PC-9 (cell line): ENCODE measurements around the gene SUPT3H.

ENCODE experiments used
- EZH2 ChIP-seq: fragments of 200-600 bp; sonication (generic); IDR thresholded peaks from 2 replicates; pipeline ENCODE4 v1.8.0; 2017; ENCODE audit warnings: antibody characterized with exemption, low read depth
- TF ChIP-seq, protein P1 (sequence below): fragments of 200-600 bp; sonication (generic); conservative IDR thresholded peaks from 2 replicates; pipeline ENCODE4 v1.6.1; 2017; ENCODE audit warnings: mixed run types, antibody characterized with exemption, mild to moderate bottlenecking, moderate library complexity

DNA sequence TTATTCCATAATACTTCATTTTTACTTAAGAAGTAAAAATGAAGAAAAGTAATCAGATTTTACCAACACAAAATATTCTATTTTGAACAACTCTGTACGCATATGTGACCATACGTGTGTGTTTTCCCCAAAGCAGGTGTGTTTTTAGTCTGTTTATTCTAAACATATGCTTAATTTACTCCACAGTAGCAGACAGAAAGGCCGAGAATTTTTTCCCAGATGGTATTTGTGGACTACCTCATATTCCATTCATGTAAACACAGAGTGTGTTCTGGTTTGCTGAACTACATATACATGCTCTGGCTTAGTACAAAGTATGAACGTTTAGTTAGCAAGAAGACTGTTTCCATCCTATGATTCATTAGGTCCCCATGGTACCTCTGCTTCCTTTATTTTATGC, 282.9 kb downstream of the SUPT3H start:
- TF ChIP-seq, protein P1, sequence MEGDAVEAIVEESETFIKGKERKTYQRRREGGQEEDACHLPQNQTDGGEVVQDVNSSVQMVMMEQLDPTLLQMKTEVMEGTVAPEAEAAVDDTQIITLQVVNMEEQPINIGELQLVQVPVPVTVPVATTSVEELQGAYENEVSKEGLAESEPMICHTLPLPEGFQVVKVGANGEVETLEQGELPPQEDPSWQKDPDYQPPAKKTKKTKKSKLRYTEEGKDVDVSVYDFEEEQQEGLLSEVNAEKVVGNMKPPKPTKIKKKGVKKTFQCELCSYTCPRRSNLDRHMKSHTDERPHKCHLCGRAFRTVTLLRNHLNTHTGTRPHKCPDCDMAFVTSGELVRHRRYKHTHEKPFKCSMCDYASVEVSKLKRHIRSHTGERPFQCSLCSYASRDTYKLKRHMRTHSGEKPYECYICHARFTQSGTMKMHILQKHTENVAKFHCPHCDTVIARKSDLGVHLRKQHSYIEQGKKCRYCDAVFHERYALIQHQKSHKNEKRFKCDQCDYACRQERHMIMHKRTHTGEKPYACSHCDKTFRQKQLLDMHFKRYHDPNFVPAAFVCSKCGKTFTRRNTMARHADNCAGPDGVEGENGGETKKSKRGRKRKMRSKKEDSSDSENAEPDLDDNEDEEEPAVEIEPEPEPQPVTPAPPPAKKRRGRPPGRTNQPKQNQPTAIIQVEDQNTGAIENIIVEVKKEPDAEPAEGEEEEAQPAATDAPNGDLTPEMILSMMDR: no peak
- TF ChIP-seq EZH2: no peak
